ENCODE measurements around the gene BTBD2. TPM values are rescaled to one million over a fixed set of nuclear protein-coding genes. Genes with fewer than 3 reads are reported as not detected.

Gene BTBD2
- total RNA-seq, 4 donors from 2014 or later: 85.0 to 99.3 (median 94.9) TPM

DNA sequence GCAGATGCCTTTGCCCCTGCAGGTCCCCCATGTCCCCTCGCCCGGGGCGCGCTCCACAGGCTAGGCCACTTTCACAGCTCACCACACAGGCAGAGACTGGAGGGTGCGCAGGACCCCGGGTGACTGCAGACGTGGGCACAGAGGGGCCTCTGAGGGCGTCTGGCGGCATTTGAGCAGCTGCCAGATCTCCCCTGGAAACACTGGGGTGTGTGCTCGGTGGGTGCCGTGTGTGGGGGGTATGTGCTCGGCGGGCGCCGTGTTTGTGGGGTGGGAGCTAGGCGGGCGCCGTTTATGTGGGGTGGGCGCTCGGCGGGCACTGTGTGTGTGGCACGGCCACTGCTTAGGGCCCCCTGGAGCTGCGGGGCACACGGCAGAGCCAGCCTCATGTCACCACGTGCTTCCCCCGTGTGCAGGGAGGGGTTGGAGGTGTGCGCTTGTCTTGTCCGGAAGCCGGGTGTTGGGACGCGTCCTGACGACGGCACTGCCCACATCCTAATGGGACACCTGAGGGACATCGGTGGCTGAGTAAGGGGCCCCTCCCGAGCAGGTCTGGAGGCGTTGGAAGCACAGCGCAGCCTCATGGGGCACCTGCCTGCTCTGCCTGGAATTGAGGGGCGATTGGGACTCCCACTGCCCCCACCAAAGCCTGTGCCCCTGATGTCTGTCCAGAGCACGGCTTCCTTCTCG lies 57.8 kb downstream of the BTBD2 start:
- H3K4me3 ChIP-seq (ENCODE audit: low read depth, poor library complexity, severe bottlenecking): no peak overlapping the region
- no peak for TF ChIP-seq POLR2A (IDR thresholded peaks at IDR 0.05)
- 74 to 77% methylated on average over 24 to 37 of the region's 40 CpGs for WGBS, 2 donors
- intact Hi-C loops (cut with DNase I; ENCODE audit: low total_unique reads): no loop called here
- no peak for DNase-seq (ENCODE audit: low spot score in 2 of 2)

- intact Hi-C loops (cut with DNase I; ENCODE audit: low total_unique reads): no loop called here
- no peak overlapping the region for H3K4me3 ChIP-seq (ENCODE audit: low read depth, poor library complexity, severe bottlenecking)
- no peak for DNase-seq (ENCODE audit: low spot score in 2 of 2)
- 77 to 80% methylated on average over 28 of the region's 28 CpGs for WGBS, 2 donors
- TF ChIP-seq, protein P1, sequence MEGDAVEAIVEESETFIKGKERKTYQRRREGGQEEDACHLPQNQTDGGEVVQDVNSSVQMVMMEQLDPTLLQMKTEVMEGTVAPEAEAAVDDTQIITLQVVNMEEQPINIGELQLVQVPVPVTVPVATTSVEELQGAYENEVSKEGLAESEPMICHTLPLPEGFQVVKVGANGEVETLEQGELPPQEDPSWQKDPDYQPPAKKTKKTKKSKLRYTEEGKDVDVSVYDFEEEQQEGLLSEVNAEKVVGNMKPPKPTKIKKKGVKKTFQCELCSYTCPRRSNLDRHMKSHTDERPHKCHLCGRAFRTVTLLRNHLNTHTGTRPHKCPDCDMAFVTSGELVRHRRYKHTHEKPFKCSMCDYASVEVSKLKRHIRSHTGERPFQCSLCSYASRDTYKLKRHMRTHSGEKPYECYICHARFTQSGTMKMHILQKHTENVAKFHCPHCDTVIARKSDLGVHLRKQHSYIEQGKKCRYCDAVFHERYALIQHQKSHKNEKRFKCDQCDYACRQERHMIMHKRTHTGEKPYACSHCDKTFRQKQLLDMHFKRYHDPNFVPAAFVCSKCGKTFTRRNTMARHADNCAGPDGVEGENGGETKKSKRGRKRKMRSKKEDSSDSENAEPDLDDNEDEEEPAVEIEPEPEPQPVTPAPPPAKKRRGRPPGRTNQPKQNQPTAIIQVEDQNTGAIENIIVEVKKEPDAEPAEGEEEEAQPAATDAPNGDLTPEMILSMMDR (IDR thresholded peaks at IDR 0.05): no peak
- no peak for TF ChIP-seq POLR2A (IDR thresholded peaks at IDR 0.05)
Observed at GRCh38 chr19:1956868-1957492, 58.5 kb downstream of the BTBD2 start.

- no peak overlapping the region for H3K4me3 ChIP-seq (ENCODE audit: low read depth, poor library complexity, severe bottlenecking)
- 87 to 89% methylated on average over 6 to 12 of the region's 12 CpGs for WGBS, 2 donors
- intact Hi-C loops (cut with DNase I; ENCODE audit: low total_unique reads): no loop called here
- TF ChIP-seq POLR2A (IDR thresholded peaks at IDR 0.05): no peak
- TF ChIP-seq, protein P1 (IDR thresholded peaks at IDR 0.05): no peak
- DNase-seq (ENCODE audit: low spot score in 2 of 2): no peak
Observed at GRCh38 chr19:1956122-1956494, 59.4 kb downstream of the BTBD2 start.

- intact Hi-C loops (cut with DNase I; ENCODE audit: low total_unique reads): no loop called here
- no peak overlapping the region for H3K4me3 ChIP-seq (ENCODE audit: low read depth, poor library complexity, severe bottlenecking)
- WGBS, 2 donors: 81 to 86% methylated on average over 27 to 32 of the region's 51 CpGs
- no peak for DNase-seq (ENCODE audit: low spot score in 2 of 2)
- no peak for TF ChIP-seq POLR2A (IDR thresholded peaks at IDR 0.05)
- TF ChIP-seq, protein P1 (IDR thresholded peaks at IDR 0.05): no peak
Observed at GRCh38 chr19:1955171-1956121, 60.1 kb downstream of the BTBD2 start.

DNA sequence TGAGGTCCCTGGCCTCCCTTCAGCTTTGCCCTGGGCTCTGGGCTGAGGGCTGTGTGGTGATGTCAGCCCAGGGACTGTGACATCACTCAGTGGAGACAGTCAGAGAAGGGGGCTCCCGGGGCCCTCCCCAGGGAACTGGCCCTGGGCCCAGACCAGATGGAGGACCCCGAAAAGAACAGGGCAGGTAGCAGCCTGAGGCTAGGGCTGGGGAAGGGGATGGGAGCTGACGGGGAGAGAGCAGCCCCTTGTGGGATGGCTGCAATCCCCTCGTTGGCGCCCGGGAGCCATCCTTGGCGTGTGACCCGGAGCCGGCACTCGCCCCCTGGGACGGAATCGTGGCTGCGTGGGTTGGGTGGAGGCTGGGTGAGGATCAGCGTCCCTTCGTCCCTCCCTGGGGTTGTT lies 61.0 kb downstream of the BTBD2 start:
- intact Hi-C loops (cut with DNase I; ENCODE audit: low total_unique reads): no loop called here
- no peak for TF ChIP-seq POLR2A (IDR thresholded peaks at IDR 0.05)
- TF ChIP-seq, protein P1 (IDR thresholded peaks at IDR 0.05): no peak
- H3K4me3 ChIP-seq (ENCODE audit: low read depth, poor library complexity, severe bottlenecking): no peak overlapping the region
- 86 to 88% methylated on average over 14 to 15 of the region's 15 CpGs for WGBS, 2 donors
- no peak for DNase-seq (ENCODE audit: low spot score in 2 of 2)

All from lower leg skin (tissue), 4 donors.